ENCODE results near the gene DHX38. TPM values are rescaled to one million over a fixed set of nuclear protein-coding genes. Genes with fewer than 3 reads are reported as not detected.
A peak's percentile ranks its signal among the peaks of the same experiment; 100 is the strongest.

DHX38 gene
- total RNA-seq, 1 donor from 2014 or later: 118 TPM

DNA sequence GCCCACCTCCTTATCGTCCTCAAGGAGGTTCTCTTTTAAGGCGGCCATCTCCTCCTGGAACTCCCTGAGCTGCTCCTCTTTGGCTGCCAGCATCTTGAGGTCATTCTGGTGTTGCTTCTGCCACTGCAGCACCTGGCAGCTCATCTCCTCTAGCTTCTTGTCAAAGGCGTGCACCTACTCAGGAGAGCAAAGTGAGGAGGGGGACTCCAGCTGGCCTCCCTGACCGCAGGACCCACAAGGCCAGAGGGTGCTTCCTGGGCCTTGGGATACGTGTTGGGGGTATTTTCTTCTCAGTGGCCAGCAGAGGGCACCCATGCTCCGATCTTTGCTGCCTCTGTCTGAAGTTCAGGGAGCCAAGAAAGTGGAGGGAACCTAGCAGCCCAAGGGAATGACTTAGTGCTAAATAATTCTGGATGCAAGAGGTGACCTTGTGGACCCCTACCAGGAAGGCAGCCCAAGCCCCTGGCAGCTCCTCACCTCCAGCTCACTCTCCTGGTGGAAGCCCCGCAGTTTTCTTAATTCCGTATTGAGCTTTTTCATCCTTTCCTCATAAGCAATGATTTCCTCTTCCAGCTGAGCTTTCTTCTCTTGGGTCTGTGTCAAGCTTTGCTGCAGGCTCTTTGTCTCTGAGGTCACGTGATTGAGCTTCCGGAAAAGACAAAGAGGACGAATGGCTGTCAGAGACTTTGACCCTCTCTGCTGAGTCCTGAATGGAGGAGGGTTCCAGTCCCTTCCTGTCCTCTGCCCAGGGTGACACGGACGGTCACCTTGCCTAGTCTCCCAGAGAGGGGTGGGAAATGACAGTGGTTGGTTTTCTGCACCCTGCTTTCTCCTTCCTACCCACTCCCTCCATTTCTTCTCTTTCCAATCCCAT lies 31.4 kb downstream of the DHX38 start:
- ChIA-PET POLR2A (no interaction called here), CTCF (interaction anchor here (0.6 to 4.9 kb wide), 12 partner anchors 9 to 1831 kb away, joined by 3 to 43 read pairs (median 4); partner anchors contain the start of gene PMFBP1)
- Mint-ChIP-seq H3K4me3 (no peak overlapping the region), H3K9me3 (no peaks in the 10 kb centered on the region), H3K27ac (no peak overlapping the region), H3K4me1 (peaks cover 1% of the 10 kb centered on the region), H3K27me3 (no peaks in the 10 kb centered on the region), H3K36me3 (ENCODE audit: low read depth) (no peaks in the 10 kb centered on the region)
- TF ChIP-seq, protein P1, sequence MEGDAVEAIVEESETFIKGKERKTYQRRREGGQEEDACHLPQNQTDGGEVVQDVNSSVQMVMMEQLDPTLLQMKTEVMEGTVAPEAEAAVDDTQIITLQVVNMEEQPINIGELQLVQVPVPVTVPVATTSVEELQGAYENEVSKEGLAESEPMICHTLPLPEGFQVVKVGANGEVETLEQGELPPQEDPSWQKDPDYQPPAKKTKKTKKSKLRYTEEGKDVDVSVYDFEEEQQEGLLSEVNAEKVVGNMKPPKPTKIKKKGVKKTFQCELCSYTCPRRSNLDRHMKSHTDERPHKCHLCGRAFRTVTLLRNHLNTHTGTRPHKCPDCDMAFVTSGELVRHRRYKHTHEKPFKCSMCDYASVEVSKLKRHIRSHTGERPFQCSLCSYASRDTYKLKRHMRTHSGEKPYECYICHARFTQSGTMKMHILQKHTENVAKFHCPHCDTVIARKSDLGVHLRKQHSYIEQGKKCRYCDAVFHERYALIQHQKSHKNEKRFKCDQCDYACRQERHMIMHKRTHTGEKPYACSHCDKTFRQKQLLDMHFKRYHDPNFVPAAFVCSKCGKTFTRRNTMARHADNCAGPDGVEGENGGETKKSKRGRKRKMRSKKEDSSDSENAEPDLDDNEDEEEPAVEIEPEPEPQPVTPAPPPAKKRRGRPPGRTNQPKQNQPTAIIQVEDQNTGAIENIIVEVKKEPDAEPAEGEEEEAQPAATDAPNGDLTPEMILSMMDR (IDR thresholded peaks at IDR 0.05): no peak
- ATAC-seq (ENCODE audit: low read depth): peak; percentile 61
- intact Hi-C loops (cut with micrococcal nuclease): loop anchor here (2.0 to 10.0 kb wide), 2 partner anchors 114 to 1910 kb away; no protein-coding TSS in a partner anchor
- peak; percentile 60 for DNase-seq

DNA sequence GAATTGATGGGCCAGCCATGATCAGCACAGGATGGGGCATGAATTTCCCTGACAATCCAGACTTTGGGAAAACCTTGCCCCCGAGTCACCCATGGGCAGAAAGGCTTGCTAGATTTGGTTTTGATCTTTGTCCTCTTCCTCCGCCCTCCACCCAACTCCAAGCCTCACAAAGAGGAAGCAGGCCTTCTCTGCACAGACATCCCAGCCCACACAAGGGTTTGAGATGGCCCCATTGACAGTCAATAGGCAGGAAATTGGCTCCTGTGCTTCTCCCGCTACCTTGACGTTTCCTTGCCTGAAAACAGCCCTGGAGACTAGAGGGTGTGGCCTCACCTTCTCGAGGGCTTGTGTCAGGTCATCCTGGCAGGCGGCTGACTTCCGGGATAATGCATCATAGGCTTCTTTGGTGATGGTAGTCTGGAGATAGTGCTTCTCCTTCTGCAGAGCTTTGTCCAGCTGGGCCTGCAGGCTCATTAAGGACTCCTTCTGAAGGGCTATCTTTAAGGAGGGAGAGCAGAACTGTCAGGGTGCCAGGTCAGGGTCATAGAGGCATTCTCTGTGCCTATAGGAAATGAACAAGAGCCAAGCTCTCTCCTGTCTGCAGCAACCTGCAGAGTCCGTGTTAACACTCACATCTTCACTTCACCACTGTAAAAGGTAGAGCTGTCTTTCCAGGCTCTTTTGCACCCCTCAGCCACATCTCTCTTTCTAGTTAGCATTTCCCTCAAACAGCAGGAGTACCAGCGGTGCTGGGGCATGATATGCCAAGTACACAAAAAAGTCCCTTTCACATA lies 32.2 kb downstream of the DHX38 start:
- ChIA-PET POLR2A (no interaction called here), CTCF (interaction anchor here (0.6 to 4.9 kb wide), 10 partner anchors 46 to 1830 kb away, joined by 3 to 43 read pairs (median 4); partner anchors contain the start of gene PMFBP1)
- H3K4me3 Mint-ChIP-seq: no peak overlapping the region
- H3K27ac Mint-ChIP-seq: no peak overlapping the region
- intact Hi-C loops (cut with micrococcal nuclease): loop anchor here (2.0 to 10.0 kb wide), 2 partner anchors 113 to 1909 kb away; no protein-coding TSS in a partner anchor
- H3K9me3 Mint-ChIP-seq: no peaks in the 10 kb centered on the region
- peaks cover 1% of the 10 kb centered on the region for H3K4me1 Mint-ChIP-seq
- H3K27me3 Mint-ChIP-seq: no peaks in the 10 kb centered on the region
- no peaks in the 10 kb centered on the region for H3K36me3 Mint-ChIP-seq (ENCODE audit: low read depth)
- ATAC-seq (ENCODE audit: low read depth) (no peak), DNase-seq (no peak)
- TF ChIP-seq, protein P1 (IDR thresholded peaks at IDR 0.05): no peak

DNA sequence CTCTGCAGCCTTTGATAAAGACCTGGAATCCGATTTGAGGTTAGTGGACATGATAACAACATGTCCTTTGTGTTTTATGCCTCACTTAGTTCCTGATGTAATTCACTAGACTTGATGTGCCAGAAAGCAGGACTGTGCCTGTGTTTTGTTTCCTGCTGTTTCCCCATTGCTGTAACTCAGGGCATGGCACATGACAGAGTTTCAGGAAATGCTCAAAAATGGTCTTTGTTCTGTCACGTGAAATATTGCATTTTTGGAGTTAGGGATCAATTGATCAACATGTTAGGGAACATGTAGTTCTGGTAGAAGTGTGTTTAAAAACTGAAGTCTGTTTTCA lies 32.8 kb downstream of the DHX38 start:
- no peaks in the 10 kb centered on the region for H3K9me3 Mint-ChIP-seq
- intact Hi-C loops (cut with micrococcal nuclease): loop anchor here (10.0 kb wide), 1 partner anchor 1908 kb away; no protein-coding TSS in a partner anchor
- H3K36me3 Mint-ChIP-seq (ENCODE audit: low read depth): no peaks in the 10 kb centered on the region
- no peak for ATAC-seq (ENCODE audit: low read depth)
- H3K27me3 Mint-ChIP-seq: no peaks in the 10 kb centered on the region
- no peak for DNase-seq
- TF ChIP-seq, protein P1 (IDR thresholded peaks at IDR 0.05): no peak
- ChIA-PET POLR2A (no interaction called here), CTCF (interaction anchor here (2.9 to 4.9 kb wide), 2 partner anchors 340 to 1830 kb away, joined by 12 to 43 read pairs; no protein-coding TSS in a partner anchor)
- peaks cover 1% of the 10 kb centered on the region for H3K4me1 Mint-ChIP-seq
- no peak overlapping the region for H3K4me3 Mint-ChIP-seq
- H3K27ac Mint-ChIP-seq: no peak overlapping the region

DNA sequence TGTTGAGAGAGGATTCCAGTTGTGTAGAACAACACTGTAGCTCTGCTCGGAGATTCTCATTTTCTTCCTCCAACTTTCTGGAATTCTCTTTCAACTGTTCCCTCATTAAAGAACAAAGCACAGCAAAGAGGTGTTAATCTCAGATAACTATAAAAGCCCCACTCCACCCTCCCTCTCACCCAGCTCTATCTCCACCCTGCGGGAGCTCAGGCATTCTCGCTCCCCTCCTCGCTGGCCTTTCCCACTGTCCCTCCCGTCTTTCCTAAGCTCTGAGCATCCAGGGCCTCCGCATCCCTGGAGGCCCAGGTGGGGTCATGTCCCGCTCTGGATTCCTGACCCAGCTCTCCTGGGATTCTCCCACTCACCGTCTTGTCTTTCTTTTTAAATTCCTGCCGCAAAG lies 35.1 kb downstream of the DHX38 start:
- intact Hi-C loops (cut with micrococcal nuclease): loop anchor here (10.0 kb wide), 1 partner anchor 1906 kb away; no protein-coding TSS in a partner anchor
- CTCF ChIA-PET: interaction anchor here (1.2 to 2.9 kb wide), 2 partner anchors 338 to 1827 kb away, joined by 3 to 11 read pairs; no protein-coding TSS in a partner anchor

More for the DNA sequence above, 35.1 kb downstream of the DHX38 start:
- Mint-ChIP-seq H3K36me3 (ENCODE audit: low read depth) (no peaks in the 10 kb centered on the region), H3K9me3 (no peaks in the 10 kb centered on the region), H3K4me3 (no peak overlapping the region), H3K27me3 (no peaks in the 10 kb centered on the region), H3K27ac (no peak overlapping the region), H3K4me1 (peaks cover 1% of the 10 kb centered on the region)
- DNase-seq (no peak), ATAC-seq (ENCODE audit: low read depth) (no peak)
- TF ChIP-seq, protein P1 (IDR thresholded peaks at IDR 0.05): no peak
- POLR2A ChIA-PET: no interaction called here
